NT2/D1 (cell line): Measurements from ENCODE around the gene FAM149B1.

Experiments used
- SUZ12 ChIP-seq: IDR thresholded peaks from 2 replicates; pipeline ENCODE4 v1.6.1; 2011; ENCODE audit not compliant: insufficient read length, insufficient read depth; ENCODE audit errors: extremely low read depth
- YY1 ChIP-seq: IDR thresholded peaks from 2 replicates; pipeline ENCODE4 v1.6.1; 2011; ENCODE audit not compliant: insufficient read length, insufficient read depth

DNA sequence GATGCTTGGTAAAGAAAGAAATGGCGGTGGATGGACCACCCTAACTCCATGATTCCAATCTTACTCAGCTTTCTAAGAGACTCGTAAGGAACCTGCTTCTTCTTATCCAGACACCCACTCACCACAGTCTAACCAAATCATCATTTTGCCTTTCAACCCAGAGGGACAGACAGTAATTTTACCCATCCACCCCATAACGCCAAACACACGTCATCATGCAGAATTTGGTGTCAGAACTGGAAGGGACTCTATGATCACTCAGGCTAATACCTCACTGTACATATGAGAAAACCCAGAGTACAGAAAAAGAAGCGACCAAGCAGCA is 499 bp upstream of the FAM149B1 start:
- TF ChIP-seq YY1 (no peak), SUZ12 (no peak)
